DLD1 (cell line): ENCODE measurements around the gene SYNJ1.

Experiments used
- in situ Hi-C: cut with HindIII; loops from 2 replicates; pipeline ENCODE4 v1.10.0; 2017; ENCODE audit warnings: low sequenced_read_pairs

The SYNJ1 gene

GRCh38 chr21:32585970-32586369 is 141.8 kb downstream of the SYNJ1 start:
- in situ Hi-C loops, result no loop called here

GRCh38 chr21:32585042-32585710 is 142.6 kb downstream of the SYNJ1 start, which contains the start of gene TCP10L:
Gene TCP10L (minus strand): TSS chr21:32585523. CDS start chr21:32584304, 1,219 bp downstream.
- in situ Hi-C loops, result no loop called here

- in situ Hi-C loops, result no loop called here
Observed at GRCh38 chr21:32584472-32584871, 143.3 kb downstream of the SYNJ1 start.

- in situ Hi-C loops, result no loop called here
Observed at GRCh38 chr21:32581732-32582131, 146.1 kb downstream of the SYNJ1 start.

- in situ Hi-C loops, result no loop called here
Observed at GRCh38 chr21:32580949-32581348, 146.9 kb downstream of the SYNJ1 start.
